GM11168 (cell line): ENCODE measurements around the gene TEC.

Experiments used
- in situ Hi-C: fragments of 300-500 bp; cut with MboI; formaldehyde crosslinking; loops from one replicate; pipeline ENCODE4 v1.12.0; 2022; ENCODE audit warnings: low sequenced_read_pairs; ENCODE audit not compliant: unreplicated experiment

The TEC gene

DNA sequence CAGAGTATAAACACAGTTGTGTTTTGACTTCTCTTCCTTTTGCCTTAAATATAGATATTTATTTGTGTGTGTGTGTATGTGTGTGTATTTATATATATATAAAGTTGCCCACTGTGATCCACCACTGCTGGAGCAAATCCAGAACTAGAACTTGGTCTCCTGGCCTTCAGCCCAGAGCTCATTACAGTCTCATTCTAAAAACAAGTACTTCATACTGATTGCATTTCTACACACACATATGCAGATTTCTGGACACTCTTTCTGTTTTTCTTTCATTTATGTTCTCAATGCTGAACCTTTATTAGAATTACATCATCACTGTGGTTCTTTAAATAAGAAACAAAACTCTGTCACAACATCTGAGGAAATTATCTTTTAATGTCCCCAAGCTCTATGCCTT, 136.0 kb downstream of the TEC start:
- in situ Hi-C loops = loop anchor here (10.0 kb wide), 1 partner anchor 631 kb away; no protein-coding TSS in a partner anchor

DNA sequence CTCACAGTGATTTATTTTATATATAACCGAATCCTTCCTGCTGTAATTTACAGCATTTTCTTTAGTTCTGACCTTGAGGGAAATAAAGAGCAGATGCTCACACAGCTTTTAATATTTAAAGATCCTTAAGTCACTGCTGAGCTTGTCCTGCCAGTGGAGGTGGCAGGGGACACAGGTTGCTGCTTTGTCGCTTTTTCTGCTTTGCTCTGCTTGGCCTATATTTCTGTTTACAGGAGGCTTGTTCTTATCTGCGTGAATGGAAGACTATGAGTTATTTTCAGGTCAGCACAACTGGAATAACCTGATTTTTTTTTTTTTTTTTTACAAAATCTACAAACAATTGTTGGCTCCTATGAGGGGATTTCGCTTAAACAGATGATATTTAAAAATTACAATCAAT, 137.9 kb downstream of the TEC start:
- in situ Hi-C loops = loop anchor here (10.0 kb wide), 1 partner anchor 633 kb away; no protein-coding TSS in a partner anchor

DNA sequence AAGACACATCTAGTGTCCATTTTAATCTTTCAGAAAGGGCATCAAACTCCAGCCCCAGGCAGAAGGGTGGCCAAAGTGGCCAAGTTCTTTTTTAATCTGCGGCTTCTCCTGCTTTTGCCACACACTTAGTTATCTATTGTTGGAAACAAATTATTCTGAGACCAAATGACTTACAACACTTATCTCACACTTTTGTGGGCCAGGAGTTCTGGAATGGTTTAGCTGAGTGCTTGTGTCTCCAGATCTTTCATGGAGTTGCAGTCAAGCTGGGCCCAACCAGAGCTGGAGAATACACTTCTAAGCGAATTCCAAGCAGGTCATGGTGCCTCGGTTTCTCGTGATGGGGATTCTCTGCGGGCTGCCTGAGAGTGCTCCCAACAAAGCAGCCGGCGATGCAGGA, 139.5 kb downstream of the TEC start:
- in situ Hi-C loops = loop anchor here (10.0 kb wide), 1 partner anchor 635 kb away; no protein-coding TSS in a partner anchor

DNA sequence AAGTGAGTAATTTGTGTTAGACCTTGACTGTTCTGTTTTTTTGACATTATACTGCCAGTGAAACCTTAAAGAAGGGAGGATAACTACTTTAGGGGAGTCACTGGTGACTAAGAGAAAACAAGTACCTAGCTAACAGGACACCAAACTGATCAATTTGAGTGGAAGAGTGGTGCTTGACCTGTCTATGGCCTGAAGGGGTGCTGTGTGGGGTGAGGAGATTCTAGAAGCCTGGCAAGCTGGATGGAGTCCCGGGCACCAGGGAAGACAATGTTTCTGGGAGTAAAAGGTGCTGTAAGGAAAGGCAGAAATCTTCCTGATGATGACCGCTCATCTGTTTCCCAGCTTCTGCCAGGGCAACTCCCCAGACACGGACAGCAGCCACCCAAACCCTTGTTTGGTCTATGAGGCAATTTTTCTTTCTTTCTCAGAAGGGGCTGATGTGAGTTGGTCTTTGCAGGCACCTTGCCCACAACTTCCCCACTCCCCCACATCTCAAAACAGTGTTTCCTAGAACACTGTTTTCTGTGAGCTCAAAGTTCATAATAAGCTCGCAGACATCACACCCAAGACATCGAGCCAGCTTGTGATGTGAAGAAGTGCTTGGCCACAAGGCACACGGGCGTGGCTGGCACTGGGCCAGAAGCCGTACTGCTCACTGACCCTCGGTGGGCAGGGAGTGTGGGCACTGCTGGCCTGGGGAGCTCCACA, 140.2 kb downstream of the TEC start:
- in situ Hi-C loops = loop anchor here (10.0 kb wide), 1 partner anchor 635 kb away; no protein-coding TSS in a partner anchor

DNA sequence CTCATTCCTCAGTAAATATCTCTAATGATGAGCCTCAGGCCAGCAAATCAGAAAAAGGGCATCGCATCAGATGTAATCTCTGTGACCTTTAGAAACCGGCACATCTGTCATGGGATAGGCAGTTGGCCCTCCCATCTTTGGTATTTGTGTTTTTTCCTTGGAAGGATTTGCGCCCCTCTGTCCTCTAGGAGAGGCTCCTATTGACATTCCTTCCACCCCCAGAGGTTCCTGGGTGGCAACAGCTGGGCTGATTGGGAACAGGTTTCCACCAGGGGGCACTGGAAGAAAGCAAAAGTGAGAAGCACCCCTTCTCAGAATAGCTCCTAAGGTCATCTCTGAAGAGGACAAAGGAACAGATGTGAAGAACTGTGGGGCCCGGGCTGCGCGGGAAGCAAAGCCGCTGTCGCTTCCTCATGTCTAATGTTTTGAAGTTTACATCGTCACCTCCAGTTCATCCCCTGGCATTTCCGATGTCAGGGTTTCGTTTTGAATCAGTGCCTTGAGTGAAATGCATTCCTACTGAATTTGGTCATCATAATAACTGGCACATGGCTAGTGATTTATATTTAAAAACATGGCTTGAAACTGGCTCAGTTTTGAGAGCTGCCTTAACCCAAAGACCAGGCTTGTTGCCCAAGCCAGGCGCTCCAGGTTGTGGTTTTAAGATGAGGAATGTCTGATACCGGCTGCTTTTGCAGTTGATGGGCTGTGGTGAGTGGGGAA, 141.8 kb downstream of the TEC start:
- in situ Hi-C loops = no loop called here

DNA sequence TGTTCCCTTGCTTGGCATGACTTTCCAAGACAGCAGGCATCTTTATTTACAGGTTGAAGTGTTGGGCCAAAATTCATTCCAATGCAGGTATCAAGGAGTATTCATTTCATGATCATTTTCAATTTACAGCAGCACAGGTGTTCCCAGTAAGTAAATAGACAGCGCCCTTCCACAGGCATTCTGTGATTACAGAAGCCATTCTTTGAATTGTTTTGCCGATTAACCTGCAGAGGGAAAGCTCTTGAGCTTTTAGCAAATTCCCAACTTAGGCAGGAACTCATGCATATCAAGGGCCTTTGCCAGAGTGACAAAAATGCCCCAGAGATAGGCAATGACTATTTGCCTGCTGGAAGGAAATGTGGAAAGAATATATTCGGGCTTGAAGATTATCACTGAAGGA, 142.4 kb downstream of the TEC start:
- in situ Hi-C loops = no loop called here

DNA sequence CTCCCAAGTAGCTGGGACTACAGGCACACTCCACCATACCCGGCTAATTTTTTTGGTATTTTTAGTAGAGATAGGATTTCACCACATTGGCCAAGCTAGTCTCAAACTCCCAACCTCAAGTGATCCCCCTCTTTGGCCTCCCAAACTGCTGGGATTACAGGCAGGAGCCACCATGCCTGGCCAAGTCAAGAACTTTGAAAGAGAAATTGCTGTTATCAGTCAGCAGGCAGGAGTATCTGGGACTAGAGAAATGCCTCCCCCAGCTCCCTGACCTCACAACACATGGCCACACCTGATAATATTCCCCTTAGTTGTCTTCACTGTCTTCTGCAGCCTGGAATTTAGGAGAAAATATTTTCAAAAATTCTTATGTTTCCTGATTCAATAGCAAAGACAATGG, 143.0 kb downstream of the TEC start:
- in situ Hi-C loops = no loop called here

DNA sequence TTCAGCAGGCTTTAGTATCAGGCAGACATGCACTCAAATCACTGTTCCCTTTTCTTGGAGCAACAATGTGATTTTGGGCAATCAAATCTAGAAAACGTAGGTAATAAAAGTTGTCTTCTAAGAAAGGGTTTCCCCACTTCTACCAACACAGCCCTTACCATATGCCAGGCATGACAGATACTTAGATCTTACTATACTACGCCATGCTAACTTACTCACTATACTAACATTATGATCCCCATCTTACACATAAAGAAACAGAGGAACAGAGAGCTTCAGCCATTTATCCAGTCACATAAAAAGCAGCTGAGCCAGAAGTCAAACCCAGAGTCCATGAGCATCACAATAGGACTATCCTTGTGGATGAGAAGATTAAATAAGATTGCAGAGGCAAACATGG, 144.8 kb downstream of the TEC start:
- in situ Hi-C loops = no loop called here

DNA sequence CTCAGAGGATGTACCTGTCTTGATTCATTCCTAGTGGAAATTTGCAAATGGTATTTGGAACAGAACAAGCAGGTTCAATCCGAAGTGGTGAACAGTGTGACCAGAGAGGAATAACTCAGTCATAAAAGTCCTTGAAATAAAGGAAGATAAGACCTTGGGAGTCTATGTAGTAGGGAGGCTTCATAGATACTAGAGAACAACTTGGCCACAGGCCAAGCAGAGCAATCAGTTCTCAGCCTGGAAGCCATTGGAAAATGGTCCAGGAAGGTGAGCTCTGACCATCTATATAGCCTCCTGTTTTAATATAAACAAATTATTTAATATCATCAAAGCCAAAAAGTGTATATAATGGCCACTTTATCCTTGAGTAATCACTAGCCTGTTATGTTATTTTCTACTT, 146.9 kb downstream of the TEC start:
- in situ Hi-C loops = no loop called here

DNA sequence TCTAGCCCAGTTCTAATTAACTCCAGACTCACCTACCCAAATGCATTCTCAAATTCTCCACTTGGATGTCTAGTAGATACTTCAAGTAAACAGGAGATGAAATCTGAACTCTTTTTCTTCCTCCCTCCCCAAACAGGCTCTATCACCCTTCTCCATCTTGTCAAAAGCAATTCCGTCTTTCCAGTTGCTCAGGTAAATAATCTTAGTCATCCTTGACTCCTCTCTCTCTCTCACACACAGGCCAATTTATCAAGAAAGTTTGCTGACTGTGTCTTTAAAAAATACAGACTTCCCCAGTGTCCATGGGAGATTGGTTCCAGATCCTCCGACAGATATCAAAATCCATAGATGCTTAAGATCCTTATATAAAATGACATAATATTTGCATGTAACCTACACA, 148.5 kb downstream of the TEC start:
- in situ Hi-C loops = no loop called here

DNA sequence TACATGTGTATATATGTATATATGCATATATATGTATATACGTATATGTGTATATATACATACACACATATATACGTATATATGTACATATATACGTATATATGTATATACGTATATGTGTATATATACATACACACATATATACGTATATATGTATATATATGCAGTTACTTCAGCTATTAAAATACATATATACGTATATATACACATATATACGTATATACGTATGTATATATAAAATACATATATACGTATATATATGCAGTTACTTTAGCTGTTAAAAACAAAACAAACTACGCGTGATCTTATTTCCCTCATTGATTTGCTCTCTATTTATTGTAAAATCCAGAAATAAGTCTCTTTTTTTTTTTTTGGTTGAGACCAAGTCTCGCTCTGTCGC, 149.5 kb downstream of the TEC start:
- in situ Hi-C loops = no loop called here

DNA sequence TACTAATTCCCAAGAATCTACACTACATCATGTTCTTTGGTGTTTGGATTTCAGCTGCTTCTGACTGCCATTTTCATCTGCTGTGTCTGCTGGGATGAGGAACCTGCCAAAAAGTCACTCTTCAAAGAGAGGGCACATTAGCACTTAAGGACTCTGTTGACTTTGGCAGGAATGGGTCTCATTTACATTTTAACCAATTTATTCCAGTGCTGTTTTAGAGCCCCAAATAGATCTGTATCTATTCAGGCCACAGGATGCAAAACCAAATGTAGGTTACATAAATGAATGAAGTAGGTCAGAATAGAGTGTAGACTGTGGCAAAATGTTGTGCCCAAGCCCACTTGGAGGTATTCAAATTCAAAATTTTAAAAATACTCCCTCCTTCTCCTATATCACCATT, 150.0 kb downstream of the TEC start:
- in situ Hi-C loops = loop anchor here (10.0 kb wide), 1 partner anchor 155 kb away; no protein-coding TSS in a partner anchor

DNA sequence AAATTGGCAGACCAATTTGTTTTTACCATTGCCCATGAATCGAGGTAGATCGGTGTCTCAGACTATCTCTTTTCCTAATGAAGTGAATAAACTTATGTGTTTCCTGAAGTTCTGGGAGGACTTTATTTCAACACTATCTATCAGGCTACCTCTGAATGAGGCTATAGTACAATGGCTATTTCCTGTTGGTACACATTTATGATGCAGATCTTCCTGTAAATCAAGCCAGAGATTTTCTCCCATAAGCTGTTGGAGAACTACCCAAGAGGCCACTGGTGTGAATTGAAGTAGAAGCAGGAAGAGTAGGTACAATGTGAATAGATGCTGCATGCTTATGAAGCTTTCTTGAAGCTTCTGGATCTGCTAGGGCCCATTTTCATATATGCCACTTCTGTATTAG, 151.6 kb downstream of the TEC start:
- in situ Hi-C loops = loop anchor here (10.0 kb wide), 1 partner anchor 157 kb away; no protein-coding TSS in a partner anchor

DNA sequence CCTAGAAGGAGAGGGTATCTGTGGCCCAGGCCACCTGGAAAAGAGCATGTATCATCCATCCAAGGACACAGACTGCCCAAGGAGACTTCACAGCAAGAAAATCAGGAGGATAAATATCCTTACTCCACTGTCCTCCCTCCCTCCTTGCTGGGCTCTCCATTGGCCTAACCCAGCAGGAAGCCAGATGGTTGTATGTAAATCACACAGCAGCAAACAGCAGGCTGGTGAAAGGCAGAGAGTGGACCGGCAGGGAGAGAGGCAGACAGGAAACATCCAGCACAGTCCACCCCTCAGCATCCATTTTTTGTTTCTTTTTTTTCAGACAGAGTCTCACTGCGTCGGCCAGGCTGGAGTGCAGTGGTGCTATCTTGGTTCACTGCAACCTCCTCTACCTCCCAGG, 153.1 kb downstream of the TEC start:
- in situ Hi-C loops = loop anchor here (10.0 kb wide), 1 partner anchor 158 kb away; no protein-coding TSS in a partner anchor

DNA sequence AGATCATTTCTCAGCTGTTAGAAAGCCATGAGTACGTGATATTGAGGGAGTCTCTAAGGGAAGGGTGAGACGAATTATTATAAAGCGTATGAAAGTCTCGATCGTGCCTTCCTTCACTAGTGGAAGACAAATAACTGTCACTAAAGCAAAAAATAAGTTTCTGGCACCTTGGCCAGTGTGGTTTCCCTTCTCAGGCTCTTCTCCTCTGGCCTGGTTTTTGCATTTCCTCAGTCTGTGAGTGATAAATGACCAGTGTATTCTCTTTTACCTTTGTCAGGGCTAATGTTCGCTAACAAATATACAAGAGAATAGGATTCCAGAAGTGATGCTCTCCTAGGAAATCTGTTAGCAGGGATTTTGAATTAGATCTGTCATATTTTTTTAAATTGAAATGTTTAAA, 155.2 kb downstream of the TEC start:
- in situ Hi-C loops = loop anchor here (10.0 kb wide), 1 partner anchor 160 kb away; no protein-coding TSS in a partner anchor

DNA sequence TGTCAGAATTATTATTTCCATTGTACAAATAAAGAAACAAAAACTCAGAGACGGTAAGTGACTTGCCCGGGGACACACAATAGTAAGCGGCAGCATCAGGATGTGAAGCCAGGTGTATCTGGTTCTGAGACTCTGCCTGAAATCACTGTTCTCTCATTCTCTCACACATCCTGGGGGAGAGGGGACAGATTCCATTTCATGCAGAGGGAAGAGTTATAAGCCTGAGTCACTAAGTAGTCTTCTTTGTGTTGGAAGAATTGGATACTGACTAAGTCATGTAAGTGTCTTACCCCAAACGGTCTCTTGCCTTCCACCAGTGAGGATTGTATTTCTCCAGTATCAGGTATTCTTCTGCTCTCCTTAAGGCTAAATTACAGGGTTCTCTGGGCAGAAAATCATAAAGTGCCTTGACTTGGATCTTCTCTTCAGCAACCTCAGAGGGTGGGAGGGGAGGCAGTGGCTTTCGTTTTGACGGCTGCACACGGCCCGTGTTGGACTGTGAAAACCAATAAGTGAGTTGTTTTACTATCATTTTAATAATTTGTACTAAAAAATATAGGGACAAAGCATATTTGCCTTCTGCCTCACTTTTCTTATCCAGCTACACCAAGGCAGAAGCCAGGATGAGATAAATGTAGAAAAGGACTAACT, 157.5 kb downstream of the TEC start:
- in situ Hi-C loops = loop anchor here (10.0 kb wide), 1 partner anchor 163 kb away; no protein-coding TSS in a partner anchor

DNA sequence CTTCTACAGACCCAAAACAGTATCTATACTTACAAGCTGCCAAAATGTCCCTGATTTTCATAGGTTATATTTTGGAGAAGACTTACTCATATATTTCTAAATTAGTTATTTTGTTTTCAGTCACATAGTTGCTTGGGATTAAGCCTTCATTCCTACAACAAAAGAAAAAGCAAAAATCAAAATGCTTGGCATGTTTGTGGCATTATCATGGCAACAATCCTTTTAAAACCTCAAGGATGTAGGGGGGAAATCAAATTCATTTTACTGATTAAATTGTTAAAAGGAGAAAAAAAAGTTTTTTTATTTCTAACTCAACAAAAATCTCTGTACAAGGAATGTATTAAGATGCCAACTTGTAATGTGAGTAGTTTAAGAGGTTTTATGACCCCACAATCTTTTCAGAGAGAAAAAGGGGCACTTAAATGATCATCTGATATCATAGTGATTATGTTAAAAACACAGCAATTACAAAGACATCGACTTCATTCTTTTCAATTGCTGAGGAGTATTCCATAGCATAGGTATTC, 159.1 kb downstream of the TEC start:
- in situ Hi-C loops = loop anchor here (10.0 kb wide), 1 partner anchor 164 kb away; no protein-coding TSS in a partner anchor

DNA sequence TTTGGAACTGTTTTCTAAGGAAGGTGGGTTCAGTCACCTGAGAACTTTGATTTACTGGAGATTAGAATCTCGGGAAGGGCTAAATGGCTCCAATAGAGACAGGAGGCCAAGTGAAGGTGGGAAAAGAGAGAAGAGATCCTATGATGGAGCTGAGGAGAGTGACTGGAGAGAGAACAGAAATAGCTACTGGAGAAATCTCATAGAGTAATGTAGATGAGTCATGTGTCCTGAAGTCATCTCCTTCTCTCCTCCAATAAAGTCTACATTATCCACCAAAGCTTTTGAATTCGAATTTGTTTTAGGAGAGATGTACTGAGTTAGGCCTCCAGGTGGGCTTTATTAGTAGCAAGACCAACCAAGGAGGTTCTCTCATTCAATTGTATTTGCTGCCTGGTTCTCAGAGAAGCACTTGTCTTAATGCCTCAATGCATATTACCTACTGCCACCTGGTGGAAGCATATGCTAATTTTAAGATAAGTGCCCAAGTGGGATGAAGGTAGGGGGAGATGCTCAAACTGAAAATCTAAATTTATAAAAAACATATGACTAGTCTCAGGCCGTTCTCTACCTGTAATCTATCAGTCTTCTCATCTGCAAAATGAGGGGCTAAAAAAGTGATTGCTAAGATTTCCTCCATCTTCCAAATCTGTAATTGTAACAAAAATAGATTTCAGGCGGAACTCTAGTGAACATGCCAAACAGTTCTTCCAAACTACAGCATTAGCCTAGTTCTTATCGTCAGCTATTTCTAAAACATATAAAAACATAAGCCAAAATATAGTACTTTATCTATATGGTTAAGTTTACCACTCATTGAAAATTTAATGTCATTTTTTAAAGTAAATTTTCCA, 160.0 kb downstream of the TEC start:
- in situ Hi-C loops = loop anchor here (10.0 kb wide), 1 partner anchor 165 kb away; no protein-coding TSS in a partner anchor

DNA sequence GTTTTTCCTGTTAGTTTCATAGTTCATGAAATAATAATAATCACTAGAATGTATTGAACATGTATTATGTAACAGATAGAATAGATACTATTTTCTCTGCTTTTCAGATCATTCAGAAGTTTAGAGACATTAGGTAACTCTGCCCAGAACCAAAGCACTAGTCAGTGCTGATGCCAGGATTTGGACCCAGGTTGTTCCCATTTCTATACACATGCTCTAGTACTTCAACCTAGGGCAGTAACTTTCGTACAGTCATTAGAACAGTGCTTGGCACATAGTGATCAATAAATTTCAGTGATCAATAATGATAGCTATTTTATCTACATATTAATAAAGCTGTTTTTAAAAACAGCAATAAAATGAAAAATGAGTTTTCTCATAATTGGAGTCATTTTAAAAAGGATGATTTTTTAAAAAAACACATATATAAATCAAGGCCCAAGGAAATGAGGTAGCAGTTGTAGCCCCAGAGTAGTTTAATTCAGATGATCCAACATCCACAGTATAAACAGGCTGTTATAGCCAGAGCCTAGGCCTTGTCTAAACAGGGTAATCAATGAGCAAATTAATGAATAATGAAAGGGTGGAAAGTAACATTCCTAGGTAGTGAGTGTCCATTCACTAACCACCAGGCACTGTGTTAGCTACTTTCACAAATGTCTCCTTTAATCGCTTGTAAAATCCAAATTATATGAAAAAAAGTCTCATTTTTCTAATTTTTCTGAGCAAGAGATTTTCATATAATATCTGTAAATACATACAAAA, 161.1 kb downstream of the TEC start:
- in situ Hi-C loops = no loop called here
